H9 (cell line): Measurements from ENCODE around the gene PELI2. TPM values are rescaled to one million over a fixed set of nuclear protein-coding genes. Genes with fewer than 3 reads are reported as not detected.

Experiments used
- DNase-seq: peaks from one replicate; pipeline ENCODE4 v3.0.0-alpha.2; 2017
- H2AFZ ChIP-seq: one replicate; pipeline ENCODE4 v1.6.1; 2013; ENCODE audit warnings: mild to moderate bottlenecking, low read length, control low read depth, moderate library complexity
- H2AK5ac ChIP-seq: 2 replicates; pipeline ENCODE4 v1.6.1; 2013; ENCODE audit warnings: low read length, control low read depth, mixed read lengths; ENCODE audit not compliant: insufficient read length
- H2BK120ac ChIP-seq: one replicate; pipeline ENCODE4 v1.6.1; 2013; ENCODE audit warnings: low read depth, mild to moderate bottlenecking, low read length, control low read depth, inconsistent platforms; ENCODE audit not compliant: poor library complexity, severe bottlenecking
- H2BK12ac ChIP-seq: 2 replicates; pipeline ENCODE4 v1.6.1; 2013; ENCODE audit warnings: low read length, control low read depth, mixed read lengths, low read depth; ENCODE audit not compliant: insufficient read length
- H2BK15ac ChIP-seq: 2 replicates; pipeline ENCODE4 v1.6.1; 2013; ENCODE audit warnings: low read depth, low read length, control low read depth
- H2BK20ac ChIP-seq: one replicate; pipeline ENCODE4 v1.6.1; 2013; ENCODE audit warnings: low read depth, mild to moderate bottlenecking, low read length, control low read depth, inconsistent platforms; ENCODE audit not compliant: poor library complexity, severe bottlenecking
- H2BK5ac ChIP-seq: 2 replicates; pipeline ENCODE4 v1.6.1; 2013; ENCODE audit warnings: low read length, control low read depth, mixed read lengths; ENCODE audit not compliant: insufficient read length
- H3K14ac ChIP-seq: 2 replicates; pipeline ENCODE4 v1.6.1; 2013; ENCODE audit warnings: low read length, control low read depth; ENCODE audit not compliant: insufficient read depth
- H3K18ac ChIP-seq: 2 replicates; pipeline ENCODE4 v1.6.1; 2013; ENCODE audit warnings: low read depth, mild to moderate bottlenecking, mixed read lengths, low read length, control low read depth; ENCODE audit not compliant: insufficient read length
- H3K23ac ChIP-seq: 2 replicates; pipeline ENCODE4 v1.6.1; 2013; ENCODE audit warnings: low read length, control low read depth, mixed read lengths, low read depth; ENCODE audit not compliant: insufficient read length
- H3K23me2 ChIP-seq: 2 replicates; pipeline ENCODE4 v1.6.1; 2013; ENCODE audit warnings: low read depth, mild to moderate bottlenecking, mixed read lengths, low read length, control low read depth; ENCODE audit not compliant: insufficient read length, poor library complexity, severe bottlenecking
- H3K27ac ChIP-seq: 2 replicates; pipeline ENCODE4 v1.5.1; 2013; ENCODE audit warnings: low read length, control low read depth, mixed read lengths, low read depth; ENCODE audit not compliant: insufficient read length
- H3K27me3 ChIP-seq: 2 replicates; pipeline ENCODE4 v1.6.1; 2013; ENCODE audit warnings: low read length, control low read depth, inconsistent platforms; ENCODE audit not compliant: insufficient read depth
- H3K4ac ChIP-seq: 2 replicates; pipeline ENCODE4 v1.6.1; 2013; ENCODE audit warnings: low read depth, mild to moderate bottlenecking, control low read depth, inconsistent platforms, low read length, moderate library complexity
- H3K4me1 ChIP-seq: 2 replicates; pipeline ENCODE4 v1.6.1; 2013; ENCODE audit warnings: low read length, control low read depth, inconsistent platforms; ENCODE audit not compliant: insufficient read depth
- H3K4me2 ChIP-seq: 2 replicates; pipeline ENCODE4 v1.6.1; 2013; ENCODE audit warnings: low read length, control low read depth, mixed read lengths; ENCODE audit not compliant: insufficient read length, insufficient read depth
- H3K56ac ChIP-seq: 2 replicates; pipeline ENCODE4 v1.6.1; 2013; ENCODE audit warnings: low read depth, mild to moderate bottlenecking, mixed read lengths, low read length, control low read depth; ENCODE audit not compliant: insufficient read length
- H3K79me1 ChIP-seq: 2 replicates; pipeline ENCODE4 v1.6.1; 2013; ENCODE audit warnings: low read depth, mild to moderate bottlenecking, moderate library complexity, low read length, control low read depth, inconsistent platforms; ENCODE audit not compliant: insufficient read depth, poor library complexity, severe bottlenecking
- H3K79me2 ChIP-seq: 2 replicates; pipeline ENCODE4 v1.6.1; 2013; ENCODE audit warnings: low read length, control low read depth, inconsistent platforms; ENCODE audit not compliant: insufficient read depth
- H3K9ac ChIP-seq: 2 replicates; pipeline ENCODE4 v1.6.1; 2013; ENCODE audit warnings: low read length, control low read depth, mixed read lengths; ENCODE audit not compliant: insufficient read length; ENCODE audit errors: extremely low read depth
- H3K9me3 ChIP-seq: one replicate; pipeline ENCODE4 v1.6.1; 2013; ENCODE audit warnings: low read depth, low read length, inconsistent platforms; ENCODE audit not compliant: control insufficient read depth
- H3T11ph ChIP-seq: one replicate; pipeline ENCODE4 v1.6.1; 2013; ENCODE audit warnings: mild to moderate bottlenecking, low read length, control low read depth, inconsistent platforms
- H4K20me1 ChIP-seq: one replicate; pipeline ENCODE4 v1.6.1; 2013; ENCODE audit not compliant: control insufficient read depth, insufficient read length, insufficient read depth
- H4K5ac ChIP-seq: 2 replicates; pipeline ENCODE4 v1.6.1; 2013; ENCODE audit warnings: low read depth, mild to moderate bottlenecking, mixed read lengths, low read length, control low read depth; ENCODE audit not compliant: insufficient read length
- H4K8ac ChIP-seq: replicated peaks from 2 replicates; pipeline ENCODE4 v1.6.1; 2013; ENCODE audit warnings: low read length, control low read depth, mixed read lengths, low read depth; ENCODE audit not compliant: insufficient read length
- H4K91ac ChIP-seq: 2 replicates; pipeline ENCODE4 v1.6.1; 2013; ENCODE audit warnings: low read depth, mild to moderate bottlenecking, moderate library complexity, mixed read lengths, low read length, control low read depth; ENCODE audit not compliant: insufficient read length
- H3K27ac Mint-ChIP-seq, 3 experiments: 2 replicates in 2 of 3; 3 replicates in 1 of 3; pipeline ENCODE4 v1.8.0; 2020 to 2021; ENCODE audit warnings: mixed read lengths in 3 of 3, mild to moderate bottlenecking in 1 of 3, moderate library complexity in 1 of 3
- H3K27me3 Mint-ChIP-seq: 2 replicates; pipeline ENCODE4 v1.8.0; 2021; ENCODE audit warnings: low read depth, mild to moderate bottlenecking, moderate library complexity, mixed read lengths
- H3K36me3 Mint-ChIP-seq, 3 experiments: 2 replicates in 2 of 3; 3 replicates in 1 of 3; pipeline ENCODE4 v1.8.0; 2020 to 2021; ENCODE audit warnings: low read depth in 3 of 3, mixed read lengths in 3 of 3; ENCODE audit not compliant: insufficient read depth in 1 of 3
- H3K4me1 Mint-ChIP-seq, 2 experiments: 2 replicates each; pipeline ENCODE4 v1.8.0; 2020; ENCODE audit warnings: mixed read lengths in 2 of 2
- H3K4me3 Mint-ChIP-seq, 2 experiments: 2 replicates in 1 of 2; 3 replicates in 1 of 2; pipeline ENCODE4 v1.8.0; 2020 to 2021; ENCODE audit warnings: mild to moderate bottlenecking in 2 of 2, mixed read lengths in 2 of 2, moderate library complexity in 1 of 2
- H3K9me3 Mint-ChIP-seq, 2 experiments: 2 replicates in 1 of 2; 3 replicates in 1 of 2; pipeline ENCODE4 v1.8.0; 2020; ENCODE audit warnings: mild to moderate bottlenecking in 2 of 2, mixed read lengths in 2 of 2, moderate library complexity in 1 of 2
- WGBS: extraction: QIAGEN DNeasy Blood & Tissue Kit; methylation state at CpG from one replicate; pipeline ENCODE4 v1.1.7; 2013; ENCODE audit warnings: missing lambda C conversion rate, low lambda C conversion rate, mixed read lengths; ENCODE audit not compliant: insufficient read length; ENCODE audit errors: extremely low coverage; 5-methylcytosine and 5-hydroxymethylcytosine counted together
- total RNA-seq: library from RNA; stranded (reverse); gene quantifications from 2 replicates; pipeline ENCODE4 v1.2.1, GENCODE V29; 2021
- TF ChIP-seq, protein P1 (sequence below): fragments of 200-600 bp; sonication (generic); conservative IDR thresholded peaks from 3 replicates; pipeline ENCODE4 v1.8.0; 2021; ENCODE audit warnings: antibody characterized with exemption, mild to moderate bottlenecking

PELI2 gene
- total RNA-seq, 1 experiment from 2014 or later: 18.0 TPM

DNA sequence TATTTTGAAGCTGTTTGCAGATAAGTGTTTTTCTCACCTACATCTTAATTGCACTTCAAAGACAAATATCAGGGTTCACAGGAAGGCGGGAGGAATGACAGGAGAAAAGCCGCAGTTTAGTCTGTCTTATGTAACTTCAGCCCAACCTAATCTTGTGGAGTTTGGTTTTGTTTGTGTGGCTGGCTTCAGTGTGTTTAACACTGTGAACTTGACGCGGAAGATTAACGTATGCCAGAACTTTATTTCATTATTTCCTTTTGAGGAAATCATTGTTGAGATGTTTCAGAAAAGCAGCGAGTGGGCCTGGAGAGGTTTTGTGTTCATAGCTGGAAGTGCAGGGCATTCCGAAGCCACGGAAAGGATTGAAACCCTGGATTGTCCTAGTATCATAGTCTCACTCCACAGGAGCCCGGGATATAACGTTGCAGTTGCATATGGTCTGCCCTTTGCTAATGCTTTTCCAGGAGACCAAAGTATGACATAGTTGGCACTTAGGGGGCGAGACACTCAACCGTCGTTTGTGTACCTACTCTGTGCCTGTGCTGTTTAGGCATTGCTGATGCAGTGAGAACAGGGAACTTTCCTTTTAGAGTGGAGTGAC, 2.0 kb downstream of the PELI2 start:
- Histone ChIP-seq H3K18ac (no peak overlapping the region), H3K9me3 (no peaks in the 10 kb centered on the region), H2BK12ac (no peak overlapping the region), H2BK15ac (no peak overlapping the region), H3K27me3 (peaks cover 6% of the 10 kb centered on the region; the same call in 1 of the 2 replicates), H3K79me2 (peaks cover 3% of the 10 kb centered on the region; the same call in 1 of the 2 replicates), H4K5ac (no peak overlapping the region), H3K23ac (no peak overlapping the region), H4K91ac (no peak overlapping the region), H3K4me1 (peaks cover 3% of the 10 kb centered on the region; the same call in 1 of the 2 replicates), H3K79me1 (peaks cover 5% of the 10 kb centered on the region), H3T11ph (no peak overlapping the region), H3K27ac (no peak overlapping the region), H2AFZ (no peak overlapping the region), H3K14ac (no peak overlapping the region), H2AK5ac (no peak overlapping the region), H3K4me2 (peak overlapping the region; percentile 93), H2BK5ac (no peak overlapping the region), H3K23me2 (peaks cover 11% of the 10 kb centered on the region), H2BK120ac (no peak overlapping the region), H3K56ac (no peak overlapping the region), H4K8ac (no peak overlapping the region), H3K4ac (no peak overlapping the region), H4K20me1 (no peaks in the 10 kb centered on the region), H2BK20ac (no peak overlapping the region), H3K9ac (no peak overlapping the region)
- TF ChIP-seq, protein P1, sequence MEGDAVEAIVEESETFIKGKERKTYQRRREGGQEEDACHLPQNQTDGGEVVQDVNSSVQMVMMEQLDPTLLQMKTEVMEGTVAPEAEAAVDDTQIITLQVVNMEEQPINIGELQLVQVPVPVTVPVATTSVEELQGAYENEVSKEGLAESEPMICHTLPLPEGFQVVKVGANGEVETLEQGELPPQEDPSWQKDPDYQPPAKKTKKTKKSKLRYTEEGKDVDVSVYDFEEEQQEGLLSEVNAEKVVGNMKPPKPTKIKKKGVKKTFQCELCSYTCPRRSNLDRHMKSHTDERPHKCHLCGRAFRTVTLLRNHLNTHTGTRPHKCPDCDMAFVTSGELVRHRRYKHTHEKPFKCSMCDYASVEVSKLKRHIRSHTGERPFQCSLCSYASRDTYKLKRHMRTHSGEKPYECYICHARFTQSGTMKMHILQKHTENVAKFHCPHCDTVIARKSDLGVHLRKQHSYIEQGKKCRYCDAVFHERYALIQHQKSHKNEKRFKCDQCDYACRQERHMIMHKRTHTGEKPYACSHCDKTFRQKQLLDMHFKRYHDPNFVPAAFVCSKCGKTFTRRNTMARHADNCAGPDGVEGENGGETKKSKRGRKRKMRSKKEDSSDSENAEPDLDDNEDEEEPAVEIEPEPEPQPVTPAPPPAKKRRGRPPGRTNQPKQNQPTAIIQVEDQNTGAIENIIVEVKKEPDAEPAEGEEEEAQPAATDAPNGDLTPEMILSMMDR: no peak
- H3K27me3 Mint-ChIP-seq: peaks cover 28% of the 10 kb centered on the region
- H3K36me3 Mint-ChIP-seq: no peaks in the 10 kb centered on the region; a peak in 1 of 7 replicates
- peaks cover 28% of the 10 kb centered on the region in 2 experiments for H3K4me1 Mint-ChIP-seq
- no peaks in the 10 kb centered on the region for H3K9me3 Mint-ChIP-seq
- no peak overlapping the region for H3K27ac Mint-ChIP-seq
- DNase-seq: no peak
- peak overlapping the region; percentile 76 to 90 for H3K4me3 Mint-ChIP-seq
- no CpG with 5 or more reads among the region's 13 CpGs for WGBS
